K562 (cell line): Measurements from ENCODE around the gene NLK. TPM values are rescaled to one million over a fixed set of nuclear protein-coding genes. Genes with fewer than 3 reads are reported as not detected.
A peak's percentile ranks its signal among the peaks of the same experiment; 100 is the strongest.
"Not testable (repeated sequence)": the region's sequence is repeated elsewhere in the genome, so short reads cannot be mapped to it uniquely, and the experiment has no call there.

Source experiments
- ATAC-seq: fragments of 200-7000 bp; cut with Tn5 transposase; 3 replicates; pipeline ENCODE4 v1.9.1; 2020; ENCODE audit warnings: moderate library complexity
- BruUV-seq: library from RNA; stranded (reverse); fragments of 400-500 nt; replicated peaks from 2 replicates; lab custom pipeline; 2021; lab: Mats Ljungman, UMichigan
- CTCF ChIA-PET: fragments of 300-600 bp; formaldehyde crosslinking; extraction: SDS; loops from one replicate; lab custom pipeline; 2021; ENCODE audit warnings: low intra/inter-chr PET ratio; lab: Yijun Ruan, JAX
- POLR2A ChIA-PET: fragments of 300-600, 350-650 bp; sonication (Branson Sonifier 250); formaldehyde crosslinking; extraction: SDS; loops from one replicate; lab custom pipeline; 2021; ENCODE audit warnings: antibody characterized with exemption, inconsistent platforms; lab: Yijun Ruan, JAX
- DNase-seq, 4 experiments: peaks; one replicate each; pipeline versions ENCODE4 v3.0.0 to v3.0.0-alpha.2; 2011 to 2018; ENCODE audit warnings: low spot score in 3 of 4, mixed read lengths in 3 of 4; ENCODE audit errors: extremely low read depth in 1 of 4
- FAIRE-seq: peaks from 2 replicates; lab custom pipeline; 2011; peaks lifted over from hg19 to GRCh38; lab: Jason Lieb, UNC
- H2AFZ ChIP-seq: 2 replicates; pipeline ENCODE4 v1.6.0; 2011; ENCODE audit warnings: low read depth, low read length, control low read depth, inconsistent platforms
- H3K27ac ChIP-seq: fragments of 200-600 bp; 3 replicates; pipeline ENCODE4 v1.8.0; 2011; ENCODE audit warnings: low read depth, mild to moderate bottlenecking, control low read depth, inconsistent platforms, low read length, moderate library complexity, mixed read lengths; ENCODE audit errors: extremely low read depth
- H3K27me3 ChIP-seq, 2 experiments: fragments of 300-600 bp in 1 of 2; 2 replicates in 1 of 2; 3 replicates in 1 of 2; pipeline versions ENCODE4 v1.6.0 to v1.8.0; 2011; ENCODE audit warnings: inconsistent platforms in 2 of 2, low read length in 2 of 2, mild to moderate bottlenecking in 1 of 2, mixed read lengths in 1 of 2, moderate library complexity in 1 of 2; ENCODE audit not compliant: control insufficient read depth in 2 of 2, insufficient read depth in 2 of 2
- H3K36me3 ChIP-seq: fragments of 300-600 bp; 3 replicates; pipeline ENCODE4 v1.8.0; 2011; ENCODE audit warnings: mild to moderate bottlenecking, low read length, inconsistent platforms; ENCODE audit not compliant: control insufficient read depth, insufficient read depth
- H3K4me1 ChIP-seq, 2 experiments: fragments of 200-600 bp in 1 of 2; replicated peaks in 1 of 2; 2 replicates in 1 of 2; 3 replicates in 1 of 2; pipeline versions ENCODE4 v1.5.1 to v1.8.0; 2011; ENCODE audit warnings: inconsistent platforms in 2 of 2, low read length in 2 of 2, mild to moderate bottlenecking in 1 of 2, mixed read lengths in 1 of 2, moderate library complexity in 1 of 2; ENCODE audit not compliant: control insufficient read depth in 2 of 2, insufficient read depth in 2 of 2
- H3K4me2 ChIP-seq: 2 replicates; pipeline ENCODE4 v1.6.1; 2011; ENCODE audit warnings: low read length, control low read depth, inconsistent platforms, mixed read lengths; ENCODE audit not compliant: insufficient read depth
- H3K4me3 ChIP-seq: fragments of 200-600 bp; sonication (generic), shearing (Covaris generic); 2 replicates; pipeline ENCODE4 v1.5.1; 2016; ENCODE audit warnings: control low read depth, inconsistent platforms
- H3K79me2 ChIP-seq: fragments of 200-600 bp; 3 replicates; pipeline ENCODE4 v1.8.0; 2011; ENCODE audit warnings: low read length, inconsistent platforms; ENCODE audit not compliant: control insufficient read depth, insufficient read depth
- H3K9ac ChIP-seq, 2 experiments: 2 replicates each; pipeline versions ENCODE4 v1.6.0 to v1.6.1; 2011; ENCODE audit warnings: low read depth in 2 of 2, low read length in 2 of 2, control low read depth in 1 of 2, inconsistent platforms in 1 of 2, mild to moderate bottlenecking in 1 of 2, mixed read lengths in 1 of 2; ENCODE audit not compliant: insufficient read depth in 1 of 2
- H3K9me1 ChIP-seq: one replicate; pipeline ENCODE4 v1.6.0; 2011; ENCODE audit warnings: inconsistent platforms, mild to moderate bottlenecking, low read length, moderate library complexity; ENCODE audit not compliant: control insufficient read depth, insufficient read depth
- H3K9me3 ChIP-seq: replicated peaks from 2 replicates; pipeline ENCODE4 v1.5.1; 2011; ENCODE audit warnings: low read depth, low read length, inconsistent platforms; ENCODE audit not compliant: control insufficient read depth, insufficient read depth
- H4K20me1 ChIP-seq: replicated peaks from 2 replicates; pipeline ENCODE4 v1.6.1; 2011; ENCODE audit warnings: low read length, inconsistent platforms, mixed read lengths; ENCODE audit not compliant: control insufficient read depth, insufficient read depth
- SOX6 ChIP-seq: fragments of 450-650 bp; IDR thresholded peaks from 2 replicates; pipeline ENCODE4 v1.6.1; 2014; ENCODE audit warnings: mild to moderate bottlenecking
- WGBS: fragments of 100-300 bp; shearing (Covaris generic); methylation state at CpG from one replicate; pipeline ENCODE4 v1.1.6; 2016; ENCODE audit warnings: low coverage, mixed read lengths; ENCODE audit not compliant: insufficient coverage; ENCODE audit errors: missing lambda C conversion rate; 5-methylcytosine and 5-hydroxymethylcytosine counted together
- in situ Hi-C: fragments of 300-500 bp; cut with MboI; formaldehyde crosslinking; loops from 4 replicates; pipeline ENCODE4 v1.15.0; 2018; ENCODE audit warnings: inconsistent platforms, mixed read lengths
- intact Hi-C: fragments of 100-400 bp; cut with micrococcal nuclease; formaldehyde crosslinking; loops from 2 replicates; pipeline ENCODE4 v1.14.2; 2022
- polyA plus RNA-seq, 8 experiments: library from polyadenylated mRNA; depleted of rRNA in 4 of 8; stranded (reverse) in 5 of 8; unstranded in 3 of 8; fragments of >200 nt; fragmentation: Nextera tagmentation in 2 of 8; fragmentation: Illumina TruSeq in 1 of 8; extraction: Ambion mirVana in 2 of 8; extraction: Trizol in 1 of 8; gene quantifications; 2 replicates each; pipeline versions ENCODE4 v1.2.1 to v1.2.3, GENCODE V29; 2011 to 2014; ENCODE audit warnings: inconsistent platforms in 1 of 8, missing spikeins in 1 of 8
- total RNA-seq, 7 experiments: library from RNA; depleted of rRNA in 6 of 7; stranded (reverse); fragments of >200 nt in 6 of 7; fragmentation: Illumina TruSeq in 2 of 7; extraction: Trizol in 2 of 7; gene quantifications; 2 replicates each; pipeline versions ENCODE4 v1.2.1 to v1.2.3, GENCODE V29; 2011 to 2021; ENCODE audit warnings: low replicate concordance in 1 of 7
- TF ChIP-seq, protein P1 (sequence below): fragments of 450-650 bp; IDR thresholded peaks from 2 replicates; pipeline ENCODE4 v1.6.1; 2016; ENCODE audit warnings: low read depth
- TF ChIP-seq, protein P2 (sequence below): sonication (generic); formaldehyde crosslinking; IDR thresholded peaks from 2 replicates; pipeline ENCODE4 v1.8.1; 2023; ENCODE audit warnings: mild to moderate bottlenecking, missing genetic modification reagents

The NLK gene
- total and polyA plus RNA-seq, 9 of the 15 experiments (the other 6 are each of a cell fraction or from before 2014, with no cell fraction given): 10.9 to 59.6 (median 26.7) TPM

DNA sequence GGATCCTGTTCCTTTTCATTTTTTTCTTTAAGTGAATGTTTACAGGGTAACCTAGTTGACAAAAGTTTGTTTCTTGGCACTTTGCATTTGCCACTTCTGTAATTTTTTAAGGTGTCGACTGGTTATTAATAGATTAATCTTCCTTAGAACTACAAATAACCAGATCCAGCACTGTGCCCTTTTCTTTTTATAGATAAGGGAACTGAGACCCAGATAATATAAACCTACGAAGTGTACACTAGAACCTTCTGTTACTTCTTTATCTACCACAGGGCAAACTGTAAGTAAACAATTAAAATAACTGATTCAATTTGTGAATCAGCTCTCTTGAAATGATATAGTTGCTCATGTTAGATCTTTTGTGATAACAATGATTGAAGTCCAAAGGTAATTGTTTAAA lies 55.4 kb downstream of the NLK start (continued):
- TF ChIP-seq, protein P1, sequence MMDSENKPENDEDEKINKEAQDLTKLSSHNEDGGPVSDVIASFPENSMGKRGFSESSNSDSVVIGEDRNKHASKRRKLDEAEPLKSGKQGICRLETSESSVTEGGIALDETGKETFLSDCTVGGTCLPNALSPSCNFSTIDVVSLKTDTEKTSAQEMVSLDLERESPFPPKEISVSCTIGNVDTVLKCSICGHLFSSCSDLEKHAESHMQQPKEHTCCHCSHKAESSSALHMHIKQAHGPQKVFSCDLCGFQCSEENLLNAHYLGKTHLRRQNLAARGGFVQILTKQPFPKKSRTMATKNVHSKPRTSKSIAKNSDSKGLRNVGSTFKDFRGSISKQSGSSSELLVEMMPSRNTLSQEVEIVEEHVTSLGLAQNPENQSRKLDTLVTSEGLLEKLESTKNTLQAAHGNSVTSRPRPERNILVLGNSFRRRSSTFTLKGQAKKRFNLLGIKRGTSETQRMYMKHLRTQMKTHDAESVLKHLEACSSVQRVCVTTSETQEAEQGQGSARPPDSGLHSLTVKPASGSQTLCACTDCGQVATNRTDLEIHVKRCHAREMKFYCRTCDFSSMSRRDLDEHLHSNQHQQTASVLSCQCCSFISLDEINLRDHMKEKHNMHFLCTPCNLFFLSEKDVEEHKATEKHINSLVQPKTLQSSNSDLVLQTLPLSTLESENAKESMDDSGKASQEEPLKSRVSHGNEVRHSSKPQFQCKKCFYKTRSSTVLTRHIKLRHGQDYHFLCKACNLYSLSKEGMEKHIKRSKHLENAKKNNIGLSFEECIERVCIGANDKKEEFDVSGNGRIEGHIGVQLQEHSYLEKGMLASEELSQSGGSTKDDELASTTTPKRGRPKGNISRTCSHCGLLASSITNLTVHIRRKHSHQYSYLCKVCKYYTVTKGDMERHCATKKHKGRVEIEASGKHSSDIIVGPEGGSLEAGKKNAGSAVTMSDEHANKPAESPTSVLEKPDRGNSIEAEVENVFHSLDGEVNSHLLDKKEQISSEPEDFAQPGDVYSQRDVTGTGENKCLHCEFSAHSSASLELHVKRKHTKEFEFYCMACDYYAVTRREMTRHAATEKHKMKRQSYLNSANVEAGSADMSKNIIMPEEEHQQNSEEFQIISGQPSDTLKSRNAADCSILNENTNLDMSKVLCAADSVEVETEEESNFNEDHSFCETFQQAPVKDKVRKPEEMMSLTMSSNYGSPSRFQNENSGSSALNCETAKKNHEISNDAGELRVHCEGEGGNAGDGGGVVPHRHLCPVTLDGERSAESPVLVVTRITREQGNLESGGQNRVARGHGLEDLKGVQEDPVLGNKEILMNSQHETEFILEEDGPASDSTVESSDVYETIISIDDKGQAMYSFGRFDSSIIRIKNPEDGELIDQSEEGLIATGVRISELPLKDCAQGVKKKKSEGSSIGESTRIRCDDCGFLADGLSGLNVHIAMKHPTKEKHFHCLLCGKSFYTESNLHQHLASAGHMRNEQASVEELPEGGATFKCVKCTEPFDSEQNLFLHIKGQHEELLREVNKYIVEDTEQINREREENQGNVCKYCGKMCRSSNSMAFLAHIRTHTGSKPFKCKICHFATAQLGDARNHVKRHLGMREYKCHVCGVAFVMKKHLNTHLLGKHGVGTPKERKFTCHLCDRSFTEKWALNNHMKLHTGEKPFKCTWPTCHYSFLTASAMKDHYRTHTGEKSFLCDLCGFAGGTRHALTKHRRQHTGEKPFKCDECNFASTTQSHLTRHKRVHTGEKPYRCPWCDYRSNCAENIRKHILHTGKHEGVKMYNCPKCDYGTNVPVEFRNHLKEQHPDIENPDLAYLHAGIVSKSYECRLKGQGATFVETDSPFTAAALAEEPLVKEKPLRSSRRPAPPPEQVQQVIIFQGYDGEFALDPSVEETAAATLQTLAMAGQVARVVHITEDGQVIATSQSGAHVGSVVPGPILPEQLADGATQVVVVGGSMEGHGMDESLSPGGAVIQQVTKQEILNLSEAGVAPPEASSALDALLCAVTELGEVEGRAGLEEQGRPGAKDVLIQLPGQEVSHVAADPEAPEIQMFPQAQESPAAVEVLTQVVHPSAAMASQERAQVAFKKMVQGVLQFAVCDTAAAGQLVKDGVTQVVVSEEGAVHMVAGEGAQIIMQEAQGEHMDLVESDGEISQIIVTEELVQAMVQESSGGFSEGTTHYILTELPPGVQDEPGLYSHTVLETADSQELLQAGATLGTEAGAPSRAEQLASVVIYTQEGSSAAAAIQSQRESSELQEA: no peak
- TF ChIP-seq SOX6: no peak

DNA sequence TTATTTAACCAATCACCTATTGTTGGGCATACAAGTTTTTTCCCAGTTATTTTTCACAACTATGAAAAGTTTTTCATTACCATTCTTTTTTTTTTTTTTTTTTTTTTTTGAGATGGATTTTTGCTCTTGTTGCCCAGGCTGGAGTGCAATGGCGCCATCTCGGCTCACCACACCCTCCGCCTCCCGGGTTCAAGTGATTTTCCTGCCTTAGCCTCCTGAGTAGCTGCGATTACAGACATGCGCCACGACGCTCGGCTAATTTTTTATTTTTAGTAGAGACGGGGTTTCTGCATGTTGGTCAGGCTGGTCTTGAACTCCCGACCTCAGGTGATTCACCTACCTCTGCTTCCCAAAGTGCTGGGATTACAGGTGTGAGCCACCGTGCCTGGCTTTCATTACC lies 56.1 kb downstream of the NLK start:
- TF ChIP-seq, protein P2, sequence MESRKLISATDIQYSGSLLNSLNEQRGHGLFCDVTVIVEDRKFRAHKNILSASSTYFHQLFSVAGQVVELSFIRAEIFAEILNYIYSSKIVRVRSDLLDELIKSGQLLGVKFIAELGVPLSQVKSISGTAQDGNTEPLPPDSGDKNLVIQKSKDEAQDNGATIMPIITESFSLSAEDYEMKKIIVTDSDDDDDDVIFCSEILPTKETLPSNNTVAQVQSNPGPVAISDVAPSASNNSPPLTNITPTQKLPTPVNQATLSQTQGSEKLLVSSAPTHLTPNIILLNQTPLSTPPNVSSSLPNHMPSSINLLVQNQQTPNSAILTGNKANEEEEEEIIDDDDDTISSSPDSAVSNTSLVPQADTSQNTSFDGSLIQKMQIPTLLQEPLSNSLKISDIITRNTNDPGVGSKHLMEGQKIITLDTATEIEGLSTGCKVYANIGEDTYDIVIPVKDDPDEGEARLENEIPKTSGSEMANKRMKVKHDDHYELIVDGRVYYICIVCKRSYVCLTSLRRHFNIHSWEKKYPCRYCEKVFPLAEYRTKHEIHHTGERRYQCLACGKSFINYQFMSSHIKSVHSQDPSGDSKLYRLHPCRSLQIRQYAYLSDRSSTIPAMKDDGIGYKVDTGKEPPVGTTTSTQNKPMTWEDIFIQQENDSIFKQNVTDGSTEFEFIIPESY (CRISPR knock-in tag): peak; percentile 77; the same call in 1 of the 2 replicates
- DNase-seq, ATAC-seq, H3K27me3 ChIP-seq, H3K36me3 ChIP-seq, H3K4me1 ChIP-seq, intact Hi-C loops, POLR2A ChIA-PET, FAIRE-seq, BruUV-seq, CTCF ChIA-PET, H3K4me3 ChIP-seq, H3K9ac ChIP-seq, H4K20me1 ChIP-seq, in situ Hi-C loops, H3K27ac ChIP-seq, H2AFZ ChIP-seq, H3K4me2 ChIP-seq, H3K9me3 ChIP-seq, H3K9me1 ChIP-seq: not testable (repeated sequence)
- peaks cover 40% of the 10 kb centered on the region; the same call in 2 of the 3 replicates for H3K79me2 ChIP-seq
- WGBS: 85% methylated on average over 11 of the region's 12 CpGs
